ENCODE results near the gene PAK6.

Gene PAK6

GRCh38 chr15:40229956-40230355 is 8.9 kb upstream of the PAK6 start:
- Histone ChIP-seq H3K27me3 (replicated peaks; ENCODE audit: control insufficient read depth, insufficient read depth, low read length) (no peaks in the 10 kb centered on the region), H3K4me3 (replicated peaks; ENCODE audit: low read depth, low read length) (no peak overlapping the region), H3K36me3 (ENCODE audit: control insufficient read depth, insufficient read depth, low read length) (peaks cover 16% of the 10 kb centered on the region)
- TF ChIP-seq, protein P1, sequence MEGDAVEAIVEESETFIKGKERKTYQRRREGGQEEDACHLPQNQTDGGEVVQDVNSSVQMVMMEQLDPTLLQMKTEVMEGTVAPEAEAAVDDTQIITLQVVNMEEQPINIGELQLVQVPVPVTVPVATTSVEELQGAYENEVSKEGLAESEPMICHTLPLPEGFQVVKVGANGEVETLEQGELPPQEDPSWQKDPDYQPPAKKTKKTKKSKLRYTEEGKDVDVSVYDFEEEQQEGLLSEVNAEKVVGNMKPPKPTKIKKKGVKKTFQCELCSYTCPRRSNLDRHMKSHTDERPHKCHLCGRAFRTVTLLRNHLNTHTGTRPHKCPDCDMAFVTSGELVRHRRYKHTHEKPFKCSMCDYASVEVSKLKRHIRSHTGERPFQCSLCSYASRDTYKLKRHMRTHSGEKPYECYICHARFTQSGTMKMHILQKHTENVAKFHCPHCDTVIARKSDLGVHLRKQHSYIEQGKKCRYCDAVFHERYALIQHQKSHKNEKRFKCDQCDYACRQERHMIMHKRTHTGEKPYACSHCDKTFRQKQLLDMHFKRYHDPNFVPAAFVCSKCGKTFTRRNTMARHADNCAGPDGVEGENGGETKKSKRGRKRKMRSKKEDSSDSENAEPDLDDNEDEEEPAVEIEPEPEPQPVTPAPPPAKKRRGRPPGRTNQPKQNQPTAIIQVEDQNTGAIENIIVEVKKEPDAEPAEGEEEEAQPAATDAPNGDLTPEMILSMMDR (IDR thresholded peaks at IDR 0.05; ENCODE audit: insufficient read depth, low read length, poor library complexity, severe bottlenecking), result no peak
- DNase-seq (ENCODE audit: extremely low read depth, insufficient read length), result no peak

GRCh38 chr15:40232625-40233070 is 6.2 kb upstream of the PAK6 start:
- Histone ChIP-seq H3K36me3 (ENCODE audit: control insufficient read depth, insufficient read depth, low read length) (peaks cover 11% of the 10 kb centered on the region), H3K4me3 (replicated peaks; ENCODE audit: low read depth, low read length) (no peak overlapping the region), H3K27me3 (replicated peaks; ENCODE audit: control insufficient read depth, insufficient read depth, low read length) (no peaks in the 10 kb centered on the region)
- TF ChIP-seq, protein P1 (IDR thresholded peaks at IDR 0.05; ENCODE audit: insufficient read depth, low read length, poor library complexity, severe bottlenecking), result no peak
- no peak for DNase-seq (ENCODE audit: extremely low read depth, insufficient read length)

GRCh38 chr15:40233727-40234577 is 4.9 kb upstream of the PAK6 start:
- H3K36me3 ChIP-seq (ENCODE audit: control insufficient read depth, insufficient read depth, low read length), result peaks cover 8% of the 10 kb centered on the region

DNA sequence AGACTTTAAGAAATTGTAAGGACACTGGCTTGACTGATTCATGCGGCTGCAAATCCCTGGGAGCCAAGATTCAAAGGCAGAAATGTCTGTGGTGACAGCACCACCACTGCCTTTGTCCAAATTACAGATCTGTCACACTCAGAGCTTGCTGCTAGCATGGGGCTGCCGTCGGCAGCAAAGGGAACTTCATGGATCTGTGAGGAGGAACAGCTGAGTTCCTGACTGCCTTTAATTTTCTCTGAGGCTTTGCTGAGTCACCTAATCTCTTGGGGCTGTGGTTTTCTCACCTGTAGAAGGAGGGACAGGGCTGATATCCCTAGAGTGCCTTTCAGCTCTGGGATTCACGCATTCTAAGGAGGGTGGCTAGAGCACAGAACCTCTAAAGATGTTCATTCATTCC is 4.1 kb upstream of the PAK6 start:
- no peak for DNase-seq (ENCODE audit: extremely low read depth, insufficient read length)
- Histone ChIP-seq H3K36me3 (ENCODE audit: control insufficient read depth, insufficient read depth, low read length) (peaks cover 4% of the 10 kb centered on the region), H3K4me3 (replicated peaks; ENCODE audit: low read depth, low read length) (no peak overlapping the region), H3K27me3 (replicated peaks; ENCODE audit: control insufficient read depth, insufficient read depth, low read length) (no peaks in the 10 kb centered on the region)
- TF ChIP-seq, protein P1 (IDR thresholded peaks at IDR 0.05; ENCODE audit: insufficient read depth, low read length, poor library complexity, severe bottlenecking), result no peak

More at GRCh38 chr15:40233727-40234577, 4.9 kb upstream of the PAK6 start:
- no peak for DNase-seq (ENCODE audit: extremely low read depth, insufficient read length)
- no peak overlapping the region for H3K4me3 ChIP-seq (replicated peaks; ENCODE audit: low read depth, low read length)
- H3K27me3 ChIP-seq (replicated peaks; ENCODE audit: control insufficient read depth, insufficient read depth, low read length), result no peaks in the 10 kb centered on the region
- TF ChIP-seq, protein P1 (IDR thresholded peaks at IDR 0.05; ENCODE audit: insufficient read depth, low read length, poor library complexity, severe bottlenecking), result no peak

DNA sequence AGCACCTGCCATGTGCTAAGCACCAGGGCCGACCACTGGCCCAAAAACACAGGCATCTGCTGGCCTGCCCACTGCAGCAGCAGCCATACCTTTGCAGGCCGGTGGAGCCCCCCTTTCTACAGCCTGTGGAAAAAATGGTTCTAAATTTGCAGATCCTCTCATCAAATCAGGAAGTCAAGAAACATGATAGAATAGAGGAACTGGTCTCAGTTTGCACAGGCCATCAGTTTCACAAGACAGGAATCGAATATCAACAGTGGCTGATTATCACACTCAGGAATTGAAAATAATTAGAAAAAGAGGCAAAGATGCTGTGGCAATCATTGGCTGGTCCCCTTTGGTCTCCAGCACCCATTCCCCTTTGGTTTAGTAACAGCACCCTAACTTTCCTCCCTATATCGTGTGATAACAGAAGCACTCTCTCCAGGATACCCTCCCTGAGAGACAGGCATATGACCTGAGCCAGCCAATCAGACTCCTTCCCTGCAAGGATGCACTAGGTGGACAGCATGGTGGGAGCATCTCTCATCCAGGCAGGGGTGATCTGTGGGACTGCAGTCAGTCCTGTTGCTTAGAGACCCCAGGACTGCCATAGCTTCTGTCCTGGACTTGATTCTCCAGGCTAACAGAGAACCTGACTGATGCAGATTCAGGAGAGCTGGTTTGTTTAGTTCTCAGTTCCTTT is 3.5 kb upstream of the PAK6 start:
- DNase-seq (ENCODE audit: extremely low read depth, insufficient read length), result no peak

More for the DNA sequence above, 3.5 kb upstream of the PAK6 start:
- TF ChIP-seq, protein P1 (IDR thresholded peaks at IDR 0.05; ENCODE audit: insufficient read depth, low read length, poor library complexity, severe bottlenecking), result no peak
- Histone ChIP-seq H3K4me3 (replicated peaks; ENCODE audit: low read depth, low read length) (no peak overlapping the region), H3K36me3 (ENCODE audit: control insufficient read depth, insufficient read depth, low read length) (peaks cover 4% of the 10 kb centered on the region), H3K27me3 (replicated peaks; ENCODE audit: control insufficient read depth, insufficient read depth, low read length) (no peaks in the 10 kb centered on the region)

Measured in GM06990 (cell line).